ENCODE results near the gene IVD. TPM values are rescaled to one million over a fixed set of nuclear protein-coding genes. Genes with fewer than 3 reads are reported as not detected.

IVD gene
- total and polyA plus RNA-seq, 9 of the 15 experiments (the other 6 are each of a cell fraction or from before 2014, with no cell fraction given), result 0.15 to 4.5 (median 2.4) TPM

DNA sequence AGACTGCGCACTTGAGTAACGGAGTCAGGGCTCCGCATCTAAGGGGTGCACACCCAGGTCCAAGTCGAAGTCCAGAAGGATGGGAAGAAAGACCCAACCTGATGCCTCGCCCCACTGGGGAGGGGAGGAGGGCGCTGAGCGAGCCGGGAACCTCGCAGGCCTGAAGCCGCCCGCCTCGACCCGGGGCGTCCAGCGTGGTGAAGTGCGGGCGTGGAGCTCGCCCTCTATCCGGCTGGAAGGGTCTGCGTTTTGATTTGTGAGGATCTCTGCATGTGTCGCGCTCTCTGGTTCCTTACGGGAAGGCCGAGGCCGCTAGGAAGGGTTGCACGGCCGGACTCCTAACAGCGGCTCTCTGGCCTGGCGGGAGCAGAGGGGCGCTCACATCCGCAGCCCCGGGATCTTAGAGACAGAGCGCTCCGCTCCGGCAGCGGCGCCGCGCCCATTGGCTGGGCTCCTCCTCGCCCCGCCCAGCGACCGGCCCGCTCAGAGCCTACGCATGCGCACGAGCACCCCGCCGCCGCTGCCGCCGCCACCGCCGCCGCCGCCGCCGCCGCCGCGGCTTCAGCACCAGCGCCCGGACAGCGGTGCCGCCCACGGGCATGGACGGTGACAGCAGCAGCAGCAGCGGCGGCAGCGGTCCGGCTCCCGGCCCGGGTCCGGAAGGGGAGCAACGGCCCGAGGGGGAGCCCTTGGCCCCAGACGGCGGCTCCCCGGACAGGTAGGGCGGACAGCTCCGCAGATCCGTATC, 47.7 kb upstream of the IVD start, which contains the start of gene DISP2 (continued):
- TF ChIP-seq STAT5B (CRISPR knock-in tag; IDR thresholded peaks at IDR 0.05) (no peak), CEBPG (CRISPR knock-in tag; IDR thresholded peaks at IDR 0.05) (no peak), CEBPG (tag; conservative IDR thresholded peaks at IDR 0.05 in 1 of 2, IDR thresholded peaks at IDR 0.05 in 1 of 2) (no peak), ZFX (CRISPR knock-in tag; IDR thresholded peaks at IDR 0.05) (no peak), SRF (CRISPR knock-in tag; IDR thresholded peaks at IDR 0.05) (no peak), ZNF41 (CRISPR knock-in tag; conservative IDR thresholded peaks at IDR 0.05) (no peak), L3MBTL2 (IDR thresholded peaks at IDR 0.05) (peak; percentile 75), ARID2 (IDR thresholded peaks at IDR 0.05) (no peak), PYGO2 (tag; IDR thresholded peaks at IDR 0.05) (no peak), GTF2A2 (tag; IDR thresholded peaks at IDR 0.05) (no peak), ADNP (tag; IDR thresholded peaks at IDR 0.05) (no peak), PTTG1 (tag; IDR thresholded peaks at IDR 0.05; ENCODE audit: low read depth) (no peak), POLR2A (conservative IDR thresholded peaks at IDR 0.05) (no peak), POLR2AphosphoS2 (IDR thresholded peaks at IDR 0.05; ENCODE audit: low read length) (no peak), KLF1 (tag; IDR thresholded peaks at IDR 0.05) (no peak), ZNF436 (CRISPR knock-in tag; IDR thresholded peaks at IDR 0.05) (no peak)
- TF ChIP-seq, protein P1, sequence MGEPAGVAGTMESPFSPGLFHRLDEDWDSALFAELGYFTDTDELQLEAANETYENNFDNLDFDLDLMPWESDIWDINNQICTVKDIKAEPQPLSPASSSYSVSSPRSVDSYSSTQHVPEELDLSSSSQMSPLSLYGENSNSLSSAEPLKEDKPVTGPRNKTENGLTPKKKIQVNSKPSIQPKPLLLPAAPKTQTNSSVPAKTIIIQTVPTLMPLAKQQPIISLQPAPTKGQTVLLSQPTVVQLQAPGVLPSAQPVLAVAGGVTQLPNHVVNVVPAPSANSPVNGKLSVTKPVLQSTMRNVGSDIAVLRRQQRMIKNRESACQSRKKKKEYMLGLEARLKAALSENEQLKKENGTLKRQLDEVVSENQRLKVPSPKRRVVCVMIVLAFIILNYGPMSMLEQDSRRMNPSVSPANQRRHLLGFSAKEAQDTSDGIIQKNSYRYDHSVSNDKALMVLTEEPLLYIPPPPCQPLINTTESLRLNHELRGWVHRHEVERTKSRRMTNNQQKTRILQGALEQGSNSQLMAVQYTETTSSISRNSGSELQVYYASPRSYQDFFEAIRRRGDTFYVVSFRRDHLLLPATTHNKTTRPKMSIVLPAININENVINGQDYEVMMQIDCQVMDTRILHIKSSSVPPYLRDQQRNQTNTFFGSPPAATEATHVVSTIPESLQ (CRISPR knock-in tag; IDR thresholded peaks at IDR 0.05), result no peak
- TF ChIP-seq, protein P2, sequence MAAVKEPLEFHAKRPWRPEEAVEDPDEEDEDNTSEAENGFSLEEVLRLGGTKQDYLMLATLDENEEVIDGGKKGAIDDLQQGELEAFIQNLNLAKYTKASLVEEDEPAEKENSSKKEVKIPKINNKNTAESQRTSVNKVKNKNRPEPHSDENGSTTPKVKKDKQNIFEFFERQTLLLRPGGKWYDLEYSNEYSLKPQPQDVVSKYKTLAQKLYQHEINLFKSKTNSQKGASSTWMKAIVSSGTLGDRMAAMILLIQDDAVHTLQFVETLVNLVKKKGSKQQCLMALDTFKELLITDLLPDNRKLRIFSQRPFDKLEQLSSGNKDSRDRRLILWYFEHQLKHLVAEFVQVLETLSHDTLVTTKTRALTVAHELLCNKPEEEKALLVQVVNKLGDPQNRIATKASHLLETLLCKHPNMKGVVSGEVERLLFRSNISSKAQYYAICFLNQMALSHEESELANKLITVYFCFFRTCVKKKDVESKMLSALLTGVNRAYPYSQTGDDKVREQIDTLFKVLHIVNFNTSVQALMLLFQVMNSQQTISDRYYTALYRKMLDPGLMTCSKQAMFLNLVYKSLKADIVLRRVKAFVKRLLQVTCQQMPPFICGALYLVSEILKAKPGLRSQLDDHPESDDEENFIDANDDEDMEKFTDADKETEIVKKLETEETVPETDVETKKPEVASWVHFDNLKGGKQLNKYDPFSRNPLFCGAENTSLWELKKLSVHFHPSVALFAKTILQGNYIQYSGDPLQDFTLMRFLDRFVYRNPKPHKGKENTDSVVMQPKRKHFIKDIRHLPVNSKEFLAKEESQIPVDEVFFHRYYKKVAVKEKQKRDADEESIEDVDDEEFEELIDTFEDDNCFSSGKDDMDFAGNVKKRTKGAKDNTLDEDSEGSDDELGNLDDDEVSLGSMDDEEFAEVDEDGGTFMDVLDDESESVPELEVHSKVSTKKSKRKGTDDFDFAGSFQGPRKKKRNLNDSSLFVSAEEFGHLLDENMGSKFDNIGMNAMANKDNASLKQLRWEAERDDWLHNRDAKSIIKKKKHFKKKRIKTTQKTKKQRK (IDR thresholded peaks at IDR 0.05; ENCODE audit: borderline replicate concordance, low read depth, low read length), result no peak
- TF ChIP-seq, protein P3, sequence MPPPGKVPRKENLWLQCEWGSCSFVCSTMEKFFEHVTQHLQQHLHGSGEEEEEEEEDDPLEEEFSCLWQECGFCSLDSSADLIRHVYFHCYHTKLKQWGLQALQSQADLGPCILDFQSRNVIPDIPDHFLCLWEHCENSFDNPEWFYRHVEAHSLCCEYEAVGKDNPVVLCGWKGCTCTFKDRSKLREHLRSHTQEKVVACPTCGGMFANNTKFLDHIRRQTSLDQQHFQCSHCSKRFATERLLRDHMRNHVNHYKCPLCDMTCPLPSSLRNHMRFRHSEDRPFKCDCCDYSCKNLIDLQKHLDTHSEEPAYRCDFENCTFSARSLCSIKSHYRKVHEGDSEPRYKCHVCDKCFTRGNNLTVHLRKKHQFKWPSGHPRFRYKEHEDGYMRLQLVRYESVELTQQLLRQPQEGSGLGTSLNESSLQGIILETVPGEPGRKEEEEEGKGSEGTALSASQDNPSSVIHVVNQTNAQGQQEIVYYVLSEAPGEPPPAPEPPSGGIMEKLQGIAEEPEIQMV (tag; conservative IDR thresholded peaks at IDR 0.05; ENCODE audit: low read depth), result no peak
- TF ChIP-seq, protein P4, sequence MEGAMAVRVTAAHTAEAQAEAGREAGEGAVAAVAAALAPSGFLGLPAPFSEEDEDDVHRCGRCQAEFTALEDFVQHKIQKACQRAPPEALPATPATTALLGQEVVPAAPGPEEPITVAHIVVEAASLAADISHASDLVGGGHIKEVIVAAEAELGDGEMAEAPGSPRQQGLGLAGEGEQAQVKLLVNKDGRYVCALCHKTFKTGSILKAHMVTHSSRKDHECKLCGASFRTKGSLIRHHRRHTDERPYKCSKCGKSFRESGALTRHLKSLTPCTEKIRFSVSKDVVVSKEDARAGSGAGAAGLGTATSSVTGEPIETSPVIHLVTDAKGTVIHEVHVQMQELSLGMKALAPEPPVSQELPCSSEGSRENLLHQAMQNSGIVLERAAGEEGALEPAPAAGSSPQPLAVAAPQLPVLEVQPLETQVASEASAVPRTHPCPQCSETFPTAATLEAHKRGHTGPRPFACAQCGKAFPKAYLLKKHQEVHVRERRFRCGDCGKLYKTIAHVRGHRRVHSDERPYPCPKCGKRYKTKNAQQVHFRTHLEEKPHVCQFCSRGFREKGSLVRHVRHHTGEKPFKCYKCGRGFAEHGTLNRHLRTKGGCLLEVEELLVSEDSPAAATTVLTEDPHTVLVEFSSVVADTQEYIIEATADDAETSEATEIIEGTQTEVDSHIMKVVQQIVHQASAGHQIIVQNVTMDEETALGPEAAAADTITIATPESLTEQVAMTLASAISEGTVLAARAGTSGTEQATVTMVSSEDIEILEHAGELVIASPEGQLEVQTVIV (CRISPR knock-in tag; IDR thresholded peaks at IDR 0.05; ENCODE audit: borderline replicate concordance), result no peak
